Body of pancreas (tissue), 4 donors: ENCODE data around the gene CELSR1.

Experiments
- POLR2A ChIP-seq, 3 donors: fragments of 450-650 bp; IDR thresholded peaks; one replicate each; pipeline ENCODE4 v1.6.1; 2016; ENCODE audit warnings: antibody characterized with exemption in 3 of 3, mild to moderate bottlenecking in 2 of 3
- TF ChIP-seq, protein P1 (sequence below), 7 experiments: fragments of 450-650 bp in 4 of 7; fragments of 200-600 bp in 3 of 7; sonication (generic) in 3 of 7; IDR thresholded peaks; one replicate each; pipeline ENCODE4 v1.5.1; 2016 to 2019; ENCODE audit warnings: antibody characterized with exemption in 7 of 7

DNA sequence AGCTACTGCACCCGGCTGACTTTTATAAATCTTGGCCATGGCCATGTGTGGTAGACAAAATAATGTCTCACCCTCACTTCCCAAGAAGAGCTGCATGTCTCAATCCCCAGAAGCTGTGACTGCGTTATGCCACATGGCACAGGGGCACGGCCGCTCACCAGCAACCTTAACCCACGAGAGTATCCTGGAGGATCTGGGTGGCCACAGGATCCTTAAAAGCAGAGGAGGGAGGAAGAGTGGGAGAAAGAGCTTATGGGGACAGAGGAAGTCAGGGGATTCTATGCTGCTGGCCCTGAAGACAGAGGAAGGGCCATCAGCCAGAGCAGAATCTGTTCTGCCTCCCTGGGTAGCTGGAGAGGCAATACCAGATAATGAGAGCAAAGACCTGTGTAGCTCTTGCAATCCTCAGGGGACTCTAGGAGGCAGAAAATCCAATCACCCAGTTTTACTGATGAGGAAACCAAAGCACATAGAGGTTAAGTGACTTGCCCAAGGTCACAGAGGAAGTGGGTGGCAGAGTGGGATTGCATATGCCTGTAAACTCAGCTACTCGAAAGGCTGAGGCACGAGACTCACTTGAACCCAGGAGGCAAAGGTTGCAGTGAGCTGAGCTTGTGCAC is 55.3 kb downstream of the CELSR1 start:
- TF ChIP-seq, protein P1, sequence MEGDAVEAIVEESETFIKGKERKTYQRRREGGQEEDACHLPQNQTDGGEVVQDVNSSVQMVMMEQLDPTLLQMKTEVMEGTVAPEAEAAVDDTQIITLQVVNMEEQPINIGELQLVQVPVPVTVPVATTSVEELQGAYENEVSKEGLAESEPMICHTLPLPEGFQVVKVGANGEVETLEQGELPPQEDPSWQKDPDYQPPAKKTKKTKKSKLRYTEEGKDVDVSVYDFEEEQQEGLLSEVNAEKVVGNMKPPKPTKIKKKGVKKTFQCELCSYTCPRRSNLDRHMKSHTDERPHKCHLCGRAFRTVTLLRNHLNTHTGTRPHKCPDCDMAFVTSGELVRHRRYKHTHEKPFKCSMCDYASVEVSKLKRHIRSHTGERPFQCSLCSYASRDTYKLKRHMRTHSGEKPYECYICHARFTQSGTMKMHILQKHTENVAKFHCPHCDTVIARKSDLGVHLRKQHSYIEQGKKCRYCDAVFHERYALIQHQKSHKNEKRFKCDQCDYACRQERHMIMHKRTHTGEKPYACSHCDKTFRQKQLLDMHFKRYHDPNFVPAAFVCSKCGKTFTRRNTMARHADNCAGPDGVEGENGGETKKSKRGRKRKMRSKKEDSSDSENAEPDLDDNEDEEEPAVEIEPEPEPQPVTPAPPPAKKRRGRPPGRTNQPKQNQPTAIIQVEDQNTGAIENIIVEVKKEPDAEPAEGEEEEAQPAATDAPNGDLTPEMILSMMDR (IDR thresholded peaks at IDR 0.05) = no peak
- TF ChIP-seq POLR2A (IDR thresholded peaks at IDR 0.05) = no peak
